HG02678 (cell line): ENCODE data around the gene CTDSP1.

Experiments used
- ATAC-seq: cut with Tn5 transposase; IDR thresholded peaks from one replicate; pipeline ENCODE4 v1.9.1; 2021; ENCODE audit warnings: mild to moderate bottlenecking, moderate library complexity; ENCODE audit not compliant: unreplicated experiment

The CTDSP1 gene

GRCh38 chr2:218422403-218423086 is 22.9 kb downstream of the CTDSP1 start:
- ATAC-seq = no peak

GRCh38 chr2:218423584-218423983 is 23.9 kb downstream of the CTDSP1 start:
- ATAC-seq = no peak

- ATAC-seq = no peak
These were observed 25.9 kb downstream of the CTDSP1 start for GRCh38 chr2:218425531-218425930.

GRCh38 chr2:218427741-218428140 is 28.1 kb downstream of the CTDSP1 start:
- no peak for ATAC-seq

- ATAC-seq = no peak
These were observed 29.3 kb downstream of the CTDSP1 start for GRCh38 chr2:218428846-218429558.

GRCh38 chr2:218429911-218430692 is 30.4 kb downstream of the CTDSP1 start:
- no peak for ATAC-seq

GRCh38 chr2:218430721-218431120 is 31.1 kb downstream of the CTDSP1 start:
- ATAC-seq = no peak

- no peak for ATAC-seq
These were observed 32.2 kb downstream of the CTDSP1 start for GRCh38 chr2:218431878-218432277.

- ATAC-seq = no peak
These were observed 33.2 kb downstream of the CTDSP1 start for GRCh38 chr2:218432676-218433365.

- no peak for ATAC-seq
These were observed 34.8 kb downstream of the CTDSP1 start for GRCh38 chr2:218434456-218434855.

GRCh38 chr2:218435003-218435982 is 35.6 kb downstream of the CTDSP1 start:
- ATAC-seq = no peak

GRCh38 chr2:218436992-218437391 is 37.3 kb downstream of the CTDSP1 start:
- no peak for ATAC-seq

GRCh38 chr2:218437969-218438368 is 38.3 kb downstream of the CTDSP1 start:
- ATAC-seq = no peak

- ATAC-seq = no peak
These were observed 38.9 kb downstream of the CTDSP1 start for GRCh38 chr2:218438596-218438995.

GRCh38 chr2:218444692-218445357 is 45.2 kb downstream of the CTDSP1 start:
- ATAC-seq = no peak

- no peak for ATAC-seq
These were observed 45.9 kb downstream of the CTDSP1 start for GRCh38 chr2:218445602-218446001.

GRCh38 chr2:218446547-218446946 is 46.9 kb downstream of the CTDSP1 start:
- ATAC-seq = no peak

GRCh38 chr2:218447072-218447471 is 47.4 kb downstream of the CTDSP1 start:
- ATAC-seq = no peak

- no peak for ATAC-seq
These were observed 49.3 kb downstream of the CTDSP1 start for GRCh38 chr2:218448934-218449333.
